Measurements from ENCODE around the gene KCNK6.

KCNK6 gene

DNA sequence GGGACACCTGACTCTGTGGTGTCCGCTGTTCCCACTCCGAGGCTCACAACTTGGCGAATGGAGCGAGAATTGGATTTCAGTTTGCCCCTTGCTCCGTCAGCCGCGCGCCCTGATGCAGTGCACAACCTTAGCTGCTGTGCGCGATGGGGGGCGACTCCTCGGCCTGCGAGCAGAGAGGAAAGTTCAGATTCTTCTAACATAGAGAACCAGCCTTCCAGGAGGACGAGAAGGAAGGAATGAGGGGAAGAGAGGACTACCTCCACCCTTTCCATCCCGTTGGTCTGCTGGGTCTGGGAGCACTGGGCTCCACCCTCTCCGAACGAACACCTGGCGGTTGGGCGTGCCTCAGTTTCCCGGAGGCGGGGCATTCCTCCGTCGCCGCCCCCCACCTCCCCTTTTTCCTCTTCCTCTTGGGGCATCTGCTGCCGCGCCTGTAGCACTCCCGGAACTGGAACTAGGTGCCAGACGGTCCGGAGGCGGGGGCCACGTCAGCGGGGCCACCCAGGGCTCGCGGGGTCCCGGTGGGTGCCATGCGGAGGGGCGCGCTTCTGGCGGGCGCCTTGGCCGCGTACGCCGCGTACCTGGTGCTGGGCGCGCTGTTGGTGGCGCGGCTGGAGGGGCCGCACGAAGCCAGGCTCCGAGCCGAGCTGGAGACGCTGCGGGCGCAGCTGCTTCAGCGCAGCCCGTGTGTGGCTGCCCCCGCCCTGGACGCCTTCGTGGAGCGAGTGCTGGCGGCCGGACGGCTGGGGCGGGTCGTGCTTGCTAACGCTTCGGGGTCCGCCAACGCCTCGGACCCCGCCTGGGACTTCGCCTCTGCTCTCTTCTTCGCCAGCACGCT, at the start of gene KCNK6:
TSS of gene KCNK6 (plus strand) at position 425 of the 838 bp plus-strand sequence. CDS start at position 531, 106 bp downstream.
- peak; percentile 30 to 50 for DNase-seq (ENCODE audit: low read depth in 2 of 2)

- DNase-seq (ENCODE audit: low read depth in 2 of 2) = no peak
These were observed 49.0 kb upstream of the KCNK6 start for GRCh38 chr19:38270587-38271167.

- no peak for DNase-seq (ENCODE audit: low read depth in 2 of 2)
These were observed 46.1 kb upstream of the KCNK6 start for GRCh38 chr19:38273499-38273898.

DNA sequence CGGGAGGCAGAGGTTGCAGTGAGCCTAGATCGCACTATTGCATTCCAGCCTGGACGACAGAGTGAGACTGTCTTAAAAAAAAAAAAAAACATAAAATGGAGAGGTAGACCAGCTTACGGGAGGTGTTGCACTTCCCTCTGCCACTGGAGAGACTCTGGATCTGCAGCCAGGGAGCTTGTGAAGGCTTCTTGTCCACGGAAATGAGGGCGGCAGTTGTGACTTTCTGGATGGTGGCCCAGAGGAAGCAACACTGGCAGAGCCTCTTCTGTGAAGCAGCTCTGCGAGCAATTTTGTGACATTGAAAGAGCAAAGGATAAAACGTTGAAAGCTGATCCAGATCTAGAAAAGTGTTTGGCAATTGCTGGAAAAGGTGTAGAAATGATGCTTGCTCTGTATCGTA, 44.9 kb upstream of the KCNK6 start:
- no peak for DNase-seq (ENCODE audit: low read depth in 2 of 2)

- no peak for DNase-seq (ENCODE audit: low read depth in 2 of 2)
These were observed 42.6 kb upstream of the KCNK6 start for GRCh38 chr19:38276942-38277517.

GRCh38 chr19:38277549-38277948, 42.1 kb upstream of the KCNK6 start:
- no peak for DNase-seq (ENCODE audit: low read depth in 2 of 2)

DNA sequence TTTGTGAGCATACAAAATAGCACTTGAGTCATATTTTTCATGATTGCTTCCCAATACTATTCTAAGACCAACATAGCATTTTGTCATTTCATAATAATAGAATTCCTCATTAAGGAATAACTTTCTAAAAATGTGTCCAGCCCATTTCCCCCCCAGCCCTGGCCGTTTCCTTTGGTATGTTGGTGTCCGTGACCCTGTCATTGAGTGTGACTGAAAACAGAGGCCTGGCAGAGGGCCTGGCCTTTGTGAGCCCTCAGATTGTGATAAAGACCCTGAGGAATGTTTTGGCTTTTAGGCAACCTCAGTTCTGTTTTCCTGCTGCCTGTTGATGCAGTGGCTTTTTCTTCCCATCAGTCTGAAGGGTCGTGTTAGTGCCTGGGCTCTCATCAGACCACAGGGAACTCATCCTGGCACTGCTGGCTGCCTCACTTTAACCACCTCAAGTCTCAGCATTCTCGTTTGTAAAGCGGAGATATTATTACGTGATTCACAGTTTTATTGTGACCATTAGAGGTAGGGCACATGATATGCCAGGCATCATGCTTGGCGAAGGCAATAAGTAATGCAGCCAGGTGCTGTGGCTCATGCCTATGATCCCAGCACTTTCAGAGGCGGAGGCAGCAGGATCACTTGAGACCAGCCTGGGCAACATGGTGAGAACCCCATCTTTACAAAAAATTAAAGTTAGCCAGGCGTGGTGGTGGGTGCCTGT, 41.5 kb upstream of the KCNK6 start:
- DNase-seq (ENCODE audit: low read depth in 2 of 2) = no peak

GRCh38 chr19:38278751-38279150, 40.9 kb upstream of the KCNK6 start:
- DNase-seq (ENCODE audit: low read depth in 2 of 2) = no peak

DNA sequence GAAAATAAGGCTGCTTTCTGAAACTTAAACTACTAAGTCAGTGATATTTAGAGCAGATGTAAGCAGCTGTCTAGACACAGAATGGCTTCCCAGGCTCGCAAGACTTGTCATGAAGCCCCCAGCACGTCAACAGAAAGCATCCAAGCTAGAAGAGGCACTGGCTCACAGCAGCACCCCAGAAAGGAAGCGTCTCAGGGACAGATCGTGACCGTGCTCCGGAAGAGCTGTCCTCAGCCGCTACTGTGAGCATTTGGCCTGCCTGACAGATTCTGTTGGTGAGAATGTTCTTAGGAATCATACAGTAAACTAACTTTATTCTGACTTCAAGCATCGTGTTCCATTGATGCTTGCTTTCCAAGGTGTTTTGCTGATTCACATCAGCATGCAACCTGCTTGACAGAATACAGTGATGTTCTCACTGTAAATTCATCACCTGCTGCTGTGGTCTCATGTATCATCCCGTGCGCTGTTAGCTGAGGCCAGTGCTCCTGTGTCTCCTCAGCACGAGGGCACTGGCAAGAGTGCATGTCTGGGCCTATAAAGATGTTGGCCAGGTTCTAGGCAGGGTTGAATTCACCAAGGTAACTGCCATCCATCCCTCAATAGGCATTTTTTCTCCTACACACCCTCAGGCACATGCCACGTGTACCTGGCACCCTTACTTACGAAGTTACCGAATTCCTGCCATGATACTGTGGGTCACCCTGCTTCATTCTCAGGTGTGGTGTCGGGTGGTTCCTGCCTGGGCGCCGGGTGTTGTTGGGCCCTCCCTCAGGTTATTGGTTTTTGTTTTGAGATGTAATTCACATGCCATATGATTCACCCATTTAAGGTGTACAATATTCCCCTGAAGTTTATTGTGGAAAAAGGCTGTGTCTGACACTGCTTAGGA, 39.4 kb upstream of the KCNK6 start:
- no peak for DNase-seq (ENCODE audit: low read depth in 2 of 2)

DNA sequence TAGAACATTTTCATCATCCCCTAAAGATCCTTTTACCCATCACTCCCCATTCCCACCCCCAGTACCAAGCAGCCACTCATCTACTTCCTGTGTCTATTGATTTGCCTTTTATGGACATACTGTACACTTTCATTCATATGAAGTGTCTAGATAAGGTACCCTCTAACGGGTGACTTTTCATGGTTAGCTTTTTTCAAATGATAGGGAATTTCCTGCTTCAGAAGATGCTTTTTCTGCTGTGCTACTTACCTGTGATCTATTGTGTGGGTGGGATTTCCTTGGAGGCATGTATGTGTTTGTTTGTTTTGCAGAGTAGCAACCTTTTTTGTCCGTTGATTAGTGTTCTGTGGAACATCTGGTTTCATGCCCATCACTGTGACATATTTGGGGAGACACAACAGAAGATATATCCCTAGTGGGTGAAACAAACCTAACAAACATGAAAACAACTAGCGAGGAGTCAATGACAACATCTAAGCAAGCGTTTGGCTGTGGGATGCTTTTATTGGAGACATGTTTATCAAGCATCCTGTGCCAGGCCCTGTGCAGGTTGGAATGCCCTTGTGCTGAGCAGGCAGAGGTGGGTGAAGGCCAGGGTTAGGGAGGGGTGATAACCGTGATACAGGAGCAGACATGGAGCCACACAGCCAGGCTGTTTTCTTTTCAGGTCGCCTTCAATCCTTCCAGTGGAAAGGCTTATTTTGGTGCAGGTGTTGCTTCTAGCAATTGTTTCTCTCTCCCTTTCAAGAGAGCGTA, 37.7 kb upstream of the KCNK6 start:
- no peak for DNase-seq (ENCODE audit: low read depth in 2 of 2)

GRCh38 chr19:38283271-38283670, 36.4 kb upstream of the KCNK6 start:
- no peak for DNase-seq (ENCODE audit: low read depth in 2 of 2)

DNA sequence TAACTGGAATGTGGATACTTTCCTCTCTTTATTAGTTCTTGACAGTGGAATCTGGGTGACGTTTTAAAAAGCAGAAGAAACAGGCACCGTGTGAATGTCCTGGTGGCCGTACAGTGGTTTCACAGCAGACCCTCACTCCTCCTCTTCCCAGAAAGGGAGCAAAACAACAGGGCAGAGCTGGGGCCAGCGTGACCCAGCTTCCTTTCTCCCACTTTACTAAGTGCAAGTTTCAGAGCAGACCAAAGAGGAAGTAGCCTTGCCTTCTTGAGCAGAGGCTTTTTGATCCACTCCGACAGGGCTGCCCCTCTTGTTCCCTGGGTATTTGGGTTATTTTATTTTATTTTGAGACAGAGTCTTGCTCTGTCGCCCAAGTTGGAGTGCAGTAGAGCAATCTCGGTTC, 35.2 kb upstream of the KCNK6 start:
- no peak for DNase-seq (ENCODE audit: low read depth in 2 of 2)

GRCh38 chr19:38285567-38285966, 34.1 kb upstream of the KCNK6 start:
- no peak for DNase-seq (ENCODE audit: low read depth in 2 of 2)

DNA sequence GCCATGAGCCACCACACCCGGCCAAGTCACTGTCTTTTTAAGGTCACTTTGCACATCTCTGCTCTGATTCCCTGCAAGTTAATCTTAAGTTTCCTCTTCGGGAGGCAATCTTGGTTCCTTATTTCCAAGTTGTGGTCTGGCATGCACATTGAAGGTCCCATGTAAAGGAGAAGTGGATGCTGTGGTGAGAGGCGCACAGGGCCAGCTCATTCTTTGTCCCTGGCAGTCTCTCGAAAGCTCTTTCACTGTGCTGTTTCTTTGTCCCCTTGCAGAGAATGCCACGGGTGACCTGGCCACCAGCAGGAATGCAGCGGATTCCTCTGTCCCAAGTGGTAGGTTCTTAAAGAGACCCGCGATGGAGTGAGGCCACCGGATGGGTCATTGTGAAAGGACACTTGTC, 32.0 kb upstream of the KCNK6 start:
- DNase-seq (ENCODE audit: low read depth in 2 of 2) = no peak

DNA sequence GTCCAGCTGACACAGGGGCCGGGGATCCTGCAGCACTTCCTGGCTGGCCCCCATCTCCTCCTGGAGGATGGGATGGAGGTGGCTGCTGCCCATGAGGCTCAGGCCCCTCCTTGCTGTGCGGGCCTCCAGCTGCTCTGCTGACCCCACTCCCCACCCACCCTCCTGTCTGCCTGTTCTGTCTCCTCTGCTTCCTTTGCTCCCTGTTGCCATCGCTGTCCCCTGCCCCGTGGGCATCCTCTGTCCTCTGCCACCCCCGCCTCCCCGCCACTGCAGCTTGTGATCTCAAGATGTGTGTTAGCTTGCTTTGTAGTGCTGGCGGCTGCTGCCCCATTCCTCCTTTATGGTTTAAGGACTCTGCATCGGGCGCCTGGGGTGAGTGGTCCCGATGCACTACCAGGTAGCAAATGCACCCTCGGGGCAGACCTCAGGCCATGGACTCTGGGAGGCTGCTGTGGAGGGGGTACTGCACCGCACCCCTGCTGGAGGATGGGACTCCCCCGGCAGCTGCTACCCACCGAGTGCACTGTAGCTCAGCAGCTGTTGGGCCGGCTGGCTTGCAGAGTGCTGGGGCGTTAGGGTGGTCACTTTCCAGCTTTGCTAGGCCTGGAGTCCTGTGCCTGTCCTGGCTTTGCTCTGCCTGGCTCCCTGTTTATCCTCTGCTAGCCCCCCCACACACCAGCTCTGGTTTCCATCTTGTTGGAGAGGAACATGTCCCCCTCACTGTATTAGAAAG, 31.4 kb upstream of the KCNK6 start:
- no peak for DNase-seq (ENCODE audit: low read depth in 2 of 2)

DNA sequence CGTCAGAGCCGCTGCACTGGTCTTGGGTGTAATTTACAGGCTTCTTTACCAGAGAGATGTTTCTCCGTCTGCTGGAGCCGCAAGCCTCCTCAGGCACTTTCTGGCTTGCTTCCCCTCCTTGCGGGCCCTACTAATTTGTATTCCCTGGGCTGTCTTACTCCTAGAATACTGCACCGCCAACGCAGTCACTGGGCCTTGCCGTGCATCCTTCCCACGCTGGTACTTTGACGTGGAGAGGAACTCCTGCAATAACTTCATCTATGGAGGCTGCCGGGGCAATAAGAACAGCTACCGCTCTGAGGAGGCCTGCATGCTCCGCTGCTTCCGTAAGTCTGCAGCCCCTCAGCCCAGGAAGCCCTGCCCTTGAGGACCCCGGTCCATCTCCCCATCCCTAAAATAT, 29.7 kb upstream of the KCNK6 start:
- DNase-seq (ENCODE audit: low read depth in 2 of 2) = no peak

- no peak for DNase-seq (ENCODE audit: low read depth in 2 of 2)
These were observed 29.0 kb upstream of the KCNK6 start for GRCh38 chr19:38290631-38291147.

GRCh38 chr19:38291855-38292254, 27.8 kb upstream of the KCNK6 start:
- no peak for DNase-seq (ENCODE audit: low read depth in 2 of 2)

- no peak for DNase-seq (ENCODE audit: low read depth in 2 of 2)
These were observed 26.4 kb upstream of the KCNK6 start for GRCh38 chr19:38293281-38293680.

GRCh38 chr19:38294090-38294489, 25.6 kb upstream of the KCNK6 start:
- DNase-seq (ENCODE audit: low read depth in 2 of 2) = no peak

All from stimulated activated CD8-positive, alpha-beta memory T cell treated with anti-CD3 and anti-CD28 coated beads, Interleukin-15, amount 100 ng/mL, for 4 hours (primary cell).